Central memory CD8-positive, alpha-beta T cell (primary cell): ENCODE results near the gene PARP11.
"Not testable (repeated sequence)": the region's sequence is repeated elsewhere in the genome, so short reads cannot be mapped to it uniquely, and the experiment has no call there.

Experiments
- ATAC-seq: fragments of 150-1000 bp; cut with Tn5 transposase; replicated peaks from 2 replicates; pipeline ENCODE4 v1.10.0; 2022; ENCODE audit warnings: mild to moderate bottlenecking, moderate FRiP score, moderate number of reproducible peaks; ENCODE audit not compliant: poor library complexity, severe bottlenecking; ENCODE audit errors: extremely low read depth
- DNase-seq, 2 donors: peaks; one replicate each; pipeline ENCODE4 v3.0.0; 2021; ENCODE audit warnings: low spot score in 2 of 2
- H3K27ac Mint-ChIP-seq: one replicate; pipeline ENCODE4 v1.8.0; 2022; ENCODE audit warnings: low read depth, mild to moderate bottlenecking, moderate library complexity, mixed read lengths
- H3K27me3 Mint-ChIP-seq: one replicate; pipeline ENCODE4 v1.8.0; 2022; ENCODE audit warnings: mixed read lengths
- H3K36me3 Mint-ChIP-seq: one replicate; pipeline ENCODE4 v1.8.0; 2022; ENCODE audit warnings: mild to moderate bottlenecking, moderate library complexity, mixed read lengths; ENCODE audit not compliant: insufficient read depth
- H3K4me1 Mint-ChIP-seq: one replicate; pipeline ENCODE4 v1.8.0; 2022; ENCODE audit warnings: mixed read lengths
- H3K4me3 Mint-ChIP-seq: one replicate; pipeline ENCODE4 v1.8.0; 2022; ENCODE audit warnings: mild to moderate bottlenecking, moderate library complexity, mixed read lengths
- H3K9me3 Mint-ChIP-seq: one replicate; pipeline ENCODE4 v1.8.0; 2022; ENCODE audit warnings: mixed read lengths

The PARP11 gene

DNA sequence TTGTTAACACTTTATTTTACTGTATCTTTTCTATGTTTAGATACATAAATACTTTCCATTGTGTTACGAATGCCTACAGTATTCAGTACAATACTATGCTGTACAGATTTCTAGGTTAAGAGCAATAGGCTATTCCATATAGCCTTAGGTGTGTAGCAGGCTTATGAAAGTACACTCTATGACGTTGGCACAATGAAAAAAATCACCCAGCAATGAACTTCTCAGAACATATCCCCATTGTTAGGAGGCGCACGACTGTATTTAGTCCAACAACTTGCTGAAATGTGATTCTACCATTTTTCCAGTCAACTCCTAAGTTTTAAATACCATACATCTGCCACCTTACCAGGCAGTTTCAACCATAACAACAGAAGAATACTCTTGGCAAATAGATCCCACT, 1.8 kb downstream of the PARP11 start:
- DNase-seq = no peak
- H3K9me3 Mint-ChIP-seq = peaks cover under 1% of the 10 kb centered on the region
- H3K36me3 Mint-ChIP-seq = peaks cover 8% of the 10 kb centered on the region
- no peaks in the 10 kb centered on the region for H3K27me3 Mint-ChIP-seq
- H3K4me3 Mint-ChIP-seq = peak overlapping the region; percentile 97
- ATAC-seq = no peak
- peak overlapping the region; percentile 98 for H3K27ac Mint-ChIP-seq
- peaks cover 49% of the 10 kb centered on the region for H3K4me1 Mint-ChIP-seq

DNA sequence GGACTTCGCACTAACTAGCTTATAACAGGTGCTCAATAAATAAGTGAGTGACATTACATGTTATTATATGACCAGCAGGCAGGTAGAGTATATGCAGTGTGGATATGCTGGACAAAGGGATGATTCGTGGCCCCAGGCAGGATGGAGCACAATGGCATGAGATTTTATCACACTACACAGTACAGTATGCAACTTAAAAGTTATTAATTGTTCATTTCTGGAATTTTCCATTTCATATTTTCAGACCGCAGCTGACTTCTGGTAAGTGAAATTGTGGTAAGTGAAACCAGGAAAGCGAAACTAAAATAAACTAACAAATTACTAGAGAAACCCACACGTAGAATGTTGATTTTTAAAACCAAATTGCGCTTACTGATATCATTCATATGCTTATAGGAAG, 3.3 kb downstream of the PARP11 start:
- no peak for ATAC-seq
- peak overlapping the region; percentile 98 for H3K27ac Mint-ChIP-seq
- DNase-seq = no peak
- H3K36me3 Mint-ChIP-seq = peaks cover 8% of the 10 kb centered on the region
- peaks cover 50% of the 10 kb centered on the region for H3K4me1 Mint-ChIP-seq
- H3K4me3 Mint-ChIP-seq = peak overlapping the region; percentile 97
- peaks cover 9% of the 10 kb centered on the region for H3K9me3 Mint-ChIP-seq
- no peaks in the 10 kb centered on the region for H3K27me3 Mint-ChIP-seq

DNA sequence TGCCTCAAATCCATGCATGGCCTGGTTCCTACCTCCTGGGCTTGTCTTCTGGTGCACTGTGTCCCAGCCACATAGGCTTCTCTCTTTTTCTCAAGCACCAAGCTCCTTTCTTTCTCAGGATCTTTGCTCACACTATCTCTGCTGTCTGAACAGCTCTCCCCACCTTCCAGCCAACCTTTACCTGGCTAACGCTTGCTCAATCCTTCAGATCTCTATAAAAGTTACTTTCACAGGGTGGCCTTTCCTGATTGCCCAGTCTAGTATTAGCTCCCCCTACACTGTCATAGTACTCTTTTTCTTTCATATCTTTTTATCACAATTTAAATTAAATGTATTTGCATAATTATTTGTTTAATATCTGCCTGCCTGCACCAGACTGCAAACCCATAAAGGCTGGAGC, 3.8 kb downstream of the PARP11 start:
- Mint-ChIP-seq H3K27me3 (no peaks in the 10 kb centered on the region), H3K36me3 (peaks cover 8% of the 10 kb centered on the region), H3K4me3 (peak overlapping the region; percentile 97)

DNA sequence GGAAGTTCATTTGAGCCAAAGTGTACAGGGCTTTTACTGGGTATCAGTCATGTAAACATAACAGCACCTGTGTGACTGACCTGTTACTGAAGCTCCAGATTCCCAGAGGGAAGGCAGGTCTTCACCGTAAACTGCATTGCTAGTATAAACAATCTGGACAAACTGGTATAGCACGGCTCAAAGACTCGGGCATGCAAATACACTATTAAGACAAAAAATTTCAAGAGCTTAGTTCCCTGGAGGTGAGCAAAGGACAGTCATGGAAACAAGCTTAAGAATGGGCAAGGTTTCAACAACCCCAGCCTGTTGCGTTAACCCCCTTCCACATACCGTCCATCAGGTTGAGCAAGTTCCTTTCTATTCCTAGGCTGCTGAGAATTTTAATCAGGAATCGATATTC, 9.4 kb downstream of the PARP11 start:
- H3K27ac Mint-ChIP-seq = no peak overlapping the region
- peaks cover 9% of the 10 kb centered on the region for H3K9me3 Mint-ChIP-seq
- no peak for DNase-seq
- no peak for ATAC-seq
- peaks cover 10% of the 10 kb centered on the region for H3K36me3 Mint-ChIP-seq
- no peak overlapping the region for H3K4me3 Mint-ChIP-seq
- H3K4me1 Mint-ChIP-seq = peaks cover 17% of the 10 kb centered on the region
- H3K27me3 Mint-ChIP-seq = no peaks in the 10 kb centered on the region

More for the DNA sequence above, 3.8 kb downstream of the PARP11 start:
- no peak for DNase-seq
- peak overlapping the region; percentile 98 for H3K27ac Mint-ChIP-seq
- peaks cover 55% of the 10 kb centered on the region for H3K4me1 Mint-ChIP-seq
- peaks cover 9% of the 10 kb centered on the region for H3K9me3 Mint-ChIP-seq
- ATAC-seq = no peak

DNA sequence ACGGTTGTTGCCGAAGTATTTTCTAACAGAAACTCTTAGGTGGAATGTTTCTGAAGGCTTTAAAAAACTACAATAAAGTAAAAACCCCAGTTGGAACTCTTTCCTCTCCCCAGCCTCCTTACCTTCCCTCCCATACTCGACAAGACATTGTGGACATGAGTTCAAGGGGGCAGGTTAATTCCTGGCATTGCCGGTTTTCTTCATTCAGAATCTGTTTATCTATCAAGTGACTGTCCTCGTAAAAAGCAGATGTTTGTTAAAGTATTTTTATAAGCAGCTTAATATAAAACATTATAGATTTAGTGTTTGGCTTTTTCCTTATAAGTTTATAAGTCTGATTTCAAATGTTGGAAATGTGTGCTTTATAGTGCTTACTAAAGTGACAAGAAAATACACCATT, 30.7 kb downstream of the PARP11 start:
- ATAC-seq (no peak), DNase-seq (no peak)
- no peak overlapping the region for H3K27ac Mint-ChIP-seq
- peaks cover 39% of the 10 kb centered on the region for H3K4me1 Mint-ChIP-seq
- H3K4me3 Mint-ChIP-seq = no peak overlapping the region
- H3K36me3 Mint-ChIP-seq = peaks cover 16% of the 10 kb centered on the region
- no peaks in the 10 kb centered on the region for H3K27me3 Mint-ChIP-seq
- H3K9me3 Mint-ChIP-seq = no peaks in the 10 kb centered on the region

DNA sequence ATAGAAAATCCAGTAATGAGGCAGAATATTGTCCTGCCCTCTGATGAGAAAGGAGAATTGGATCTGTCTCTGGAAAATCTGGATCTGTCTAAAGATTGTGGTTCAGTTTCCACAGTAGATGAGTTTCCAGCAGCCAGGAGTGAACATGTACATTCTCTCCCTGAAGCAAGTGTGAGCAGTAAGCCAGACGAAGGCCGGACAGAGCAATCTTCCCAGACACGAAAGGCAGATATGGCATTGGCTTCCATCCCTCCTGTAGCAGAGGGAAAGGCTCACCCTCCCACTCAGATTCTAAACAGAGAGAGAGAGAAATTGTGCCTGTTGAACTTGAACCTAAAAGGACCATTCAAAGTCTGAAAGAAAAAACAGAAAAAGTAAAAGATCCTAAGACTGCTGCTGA, 31.4 kb downstream of the PARP11 start:
- Mint-ChIP-seq H3K4me3 (no peak overlapping the region), H3K36me3 (peaks cover 15% of the 10 kb centered on the region), H3K4me1 (peaks cover 41% of the 10 kb centered on the region), H3K27ac (no peak overlapping the region), H3K9me3 (no peaks in the 10 kb centered on the region), H3K27me3 (no peaks in the 10 kb centered on the region)
- no peak for DNase-seq
- ATAC-seq = no peak

DNA sequence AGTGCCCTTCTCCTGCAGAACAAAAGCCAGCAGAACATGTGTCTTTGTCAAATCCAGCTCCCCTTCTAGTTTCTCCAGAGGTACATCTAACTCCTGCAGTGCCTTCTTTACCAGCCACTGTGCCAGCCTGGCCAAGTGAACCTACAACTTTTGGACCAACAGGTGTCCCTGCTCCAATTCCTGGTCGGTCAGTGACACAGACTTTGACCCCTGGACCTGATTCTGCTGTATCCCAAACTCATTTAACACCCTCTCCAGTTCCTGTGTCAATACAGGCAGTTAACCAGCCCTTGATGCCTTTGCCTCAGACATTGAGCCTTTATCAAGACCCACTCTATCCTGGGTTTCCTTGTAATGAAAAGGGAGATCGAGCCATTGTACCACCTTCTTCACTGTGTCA, 32.4 kb downstream of the PARP11 start:
- H3K27me3 Mint-ChIP-seq, H3K4me3 Mint-ChIP-seq, ATAC-seq, H3K27ac Mint-ChIP-seq, DNase-seq, H3K9me3 Mint-ChIP-seq: not testable (repeated sequence)
- Mint-ChIP-seq H3K4me1 (peaks cover 50% of the 10 kb centered on the region), H3K36me3 (peaks cover 13% of the 10 kb centered on the region)

DNA sequence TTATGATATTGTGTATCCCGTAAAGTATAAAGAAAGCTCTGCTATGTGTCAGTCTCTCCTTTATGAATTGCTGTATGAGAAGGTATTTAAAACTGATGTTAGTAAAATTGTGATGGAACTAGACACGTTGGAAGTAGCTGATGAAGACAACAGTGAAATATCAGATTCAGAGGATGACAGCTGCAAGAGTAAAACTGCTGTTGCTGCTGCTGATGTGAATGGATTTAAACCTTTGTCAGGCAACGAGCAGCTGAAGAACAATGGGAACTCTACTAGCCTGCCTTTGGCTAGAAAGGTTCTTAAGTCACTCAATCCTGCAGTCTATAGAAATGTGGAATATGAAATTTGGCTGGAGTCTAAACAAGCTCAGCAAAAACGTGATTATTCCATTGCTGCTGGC, 33.5 kb downstream of the PARP11 start:
- not testable (repeated sequence) for H3K27ac Mint-ChIP-seq, DNase-seq, H3K27me3 Mint-ChIP-seq, H3K9me3 Mint-ChIP-seq, H3K4me3 Mint-ChIP-seq, ATAC-seq
- H3K4me1 Mint-ChIP-seq = peaks cover 60% of the 10 kb centered on the region
- peaks cover 13% of the 10 kb centered on the region for H3K36me3 Mint-ChIP-seq

DNA sequence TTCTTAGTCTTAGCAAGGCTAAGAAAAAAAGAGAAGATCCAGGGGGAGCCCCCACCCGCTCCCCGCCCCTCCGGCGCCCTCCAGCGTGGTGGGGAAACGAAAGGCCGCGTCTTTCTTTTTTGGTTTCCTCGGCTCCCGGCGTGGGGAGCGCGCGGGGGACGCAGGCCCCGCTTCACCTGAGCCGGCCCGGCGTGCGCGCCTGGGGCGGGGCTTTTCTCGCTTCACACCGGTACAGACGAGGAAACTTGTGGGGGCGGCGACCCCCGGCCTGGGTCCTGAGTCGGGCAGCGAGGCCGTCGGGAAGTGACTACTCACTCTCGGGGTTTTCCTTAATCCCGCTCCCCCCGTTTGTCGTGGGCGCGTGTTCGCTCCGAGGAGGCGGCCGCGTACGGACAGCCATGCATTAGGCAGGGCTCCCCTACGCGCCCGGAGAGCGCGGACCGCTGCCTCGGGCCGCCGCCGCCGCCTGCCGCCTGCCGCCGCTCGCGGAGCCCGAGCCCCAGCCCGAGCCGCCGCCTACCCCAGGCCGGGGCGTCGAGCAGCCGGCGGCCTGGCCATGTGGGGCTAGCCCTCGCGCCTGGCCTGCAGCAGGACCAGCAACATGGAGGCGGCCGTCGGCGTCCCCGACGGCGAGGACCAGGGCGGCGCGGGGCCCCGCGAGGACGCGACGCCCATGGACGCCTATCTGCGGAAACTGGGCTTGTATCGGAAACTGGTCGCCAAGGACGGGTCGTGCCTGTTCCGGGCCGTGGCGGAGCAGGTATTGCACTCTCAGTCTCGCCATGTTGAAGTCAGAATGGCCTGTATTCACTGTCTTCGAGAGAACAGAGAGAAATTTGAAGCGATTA, 34.3 kb downstream of the PARP11 start:
- peak overlapping the region; percentile 65 for H3K4me3 Mint-ChIP-seq
- not testable (repeated sequence) for H3K9me3 Mint-ChIP-seq, H3K27me3 Mint-ChIP-seq, DNase-seq
- peak overlapping the region; percentile 81 for H3K27ac Mint-ChIP-seq
- peak; percentile 76 for ATAC-seq
- H3K4me1 Mint-ChIP-seq = peaks cover 68% of the 10 kb centered on the region
- H3K36me3 Mint-ChIP-seq = peaks cover 10% of the 10 kb centered on the region

DNA sequence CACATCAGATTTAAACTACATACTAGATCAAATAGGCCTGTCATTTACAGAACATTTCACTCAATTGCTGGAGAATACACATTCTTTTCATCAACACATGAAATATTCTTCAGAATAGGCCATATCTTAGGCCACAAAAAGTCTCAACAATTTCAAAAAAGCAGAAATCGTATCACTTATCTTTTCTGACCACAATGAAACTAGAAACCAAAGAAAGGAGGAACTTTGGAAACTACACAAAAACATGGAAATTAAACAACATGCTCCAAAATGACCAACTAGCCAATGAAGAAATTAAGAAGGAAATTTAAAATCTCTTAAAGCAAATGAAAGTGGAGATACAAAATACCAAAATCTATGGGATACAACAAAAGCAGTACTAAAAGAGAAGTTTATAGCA, 35.1 kb downstream of the PARP11 start:
- ATAC-seq (no peak), DNase-seq (no peak)
- Mint-ChIP-seq H3K27ac (peak overlapping the region; percentile 81), H3K27me3 (no peaks in the 10 kb centered on the region), H3K9me3 (no peaks in the 10 kb centered on the region), H3K4me3 (peak overlapping the region; percentile 65), H3K4me1 (peaks cover 65% of the 10 kb centered on the region), H3K36me3 (peaks cover 10% of the 10 kb centered on the region)

DNA sequence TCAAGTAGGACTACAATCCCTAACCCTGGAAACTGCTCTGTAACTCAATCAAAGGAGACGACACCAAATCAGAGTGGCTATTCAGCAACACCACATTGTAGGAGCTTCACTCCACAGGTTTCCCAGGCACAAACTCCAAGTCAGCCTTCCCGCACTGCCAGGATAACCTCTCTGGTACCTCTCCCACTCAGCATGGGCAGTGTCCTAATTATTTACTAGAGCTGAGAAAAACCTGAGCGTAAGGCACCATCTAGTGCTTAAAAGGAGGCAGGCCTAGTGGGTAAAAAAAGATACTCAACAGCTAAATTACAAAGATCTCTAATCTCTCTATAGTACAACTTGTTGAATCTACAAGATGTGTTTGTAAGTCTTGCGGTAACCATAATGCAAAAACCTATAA, 36.1 kb downstream of the PARP11 start:
- Mint-ChIP-seq H3K4me1 (peaks cover 62% of the 10 kb centered on the region), H3K36me3 (peaks cover 13% of the 10 kb centered on the region), H3K4me3 (no peak overlapping the region), H3K27ac (no peak overlapping the region), H3K9me3 (no peaks in the 10 kb centered on the region), H3K27me3 (no peaks in the 10 kb centered on the region)
- ATAC-seq (no peak), DNase-seq (no peak)

DNA sequence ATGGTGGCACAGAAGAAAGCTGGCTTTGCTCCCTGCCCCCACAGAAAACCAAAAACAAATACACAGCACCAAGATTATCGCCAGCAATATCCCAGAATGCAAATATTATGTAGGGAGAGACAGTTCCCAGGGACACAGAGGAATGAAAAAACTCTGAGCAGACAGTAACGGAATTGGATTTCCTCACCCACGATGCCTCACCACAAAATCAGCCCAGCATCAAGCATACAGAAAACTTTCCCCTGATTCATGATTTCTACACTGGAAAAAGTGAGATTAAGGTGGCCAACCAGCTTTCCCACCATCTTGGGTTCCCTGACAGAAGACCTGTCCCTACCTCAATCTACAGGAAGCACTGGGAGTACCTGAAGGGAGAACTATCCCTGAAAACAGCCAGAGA, 36.6 kb downstream of the PARP11 start:
- Mint-ChIP-seq H3K27ac (no peak overlapping the region), H3K9me3 (no peaks in the 10 kb centered on the region), H3K27me3 (no peaks in the 10 kb centered on the region), H3K4me3 (no peak overlapping the region), H3K4me1 (peaks cover 58% of the 10 kb centered on the region), H3K36me3 (peaks cover 12% of the 10 kb centered on the region)
- DNase-seq (no peak), ATAC-seq (no peak)

DNA sequence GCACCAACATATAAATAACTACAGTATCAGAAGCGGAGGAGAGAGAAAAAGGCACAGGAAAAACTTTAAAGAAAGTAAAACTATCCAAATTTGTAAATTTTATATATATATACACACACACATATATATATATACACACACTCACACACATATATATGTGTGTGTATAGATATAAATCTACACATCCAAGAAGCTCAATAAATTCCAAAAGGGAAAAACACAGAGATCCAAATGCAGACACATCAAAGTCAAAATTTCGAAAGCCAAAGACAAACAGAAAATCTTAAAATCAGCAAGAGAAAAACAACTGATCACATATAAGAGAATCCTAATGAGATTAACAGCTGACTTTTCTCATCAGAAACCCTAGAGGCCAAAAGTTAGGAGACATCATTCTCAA, 37.3 kb downstream of the PARP11 start:
- no peak overlapping the region for H3K4me3 Mint-ChIP-seq
- no peaks in the 10 kb centered on the region for H3K27me3 Mint-ChIP-seq
- DNase-seq (no peak), ATAC-seq (no peak)
- no peaks in the 10 kb centered on the region for H3K9me3 Mint-ChIP-seq
- peaks cover 8% of the 10 kb centered on the region for H3K36me3 Mint-ChIP-seq
- H3K4me1 Mint-ChIP-seq = peaks cover 58% of the 10 kb centered on the region
- H3K27ac Mint-ChIP-seq = no peak overlapping the region
